AG09309 (cell line): Measurements from ENCODE around the gene HADHA.
A peak's percentile ranks its signal among the peaks of the same experiment; 100 is the strongest.

ENCODE experiments used
- DNase-seq: peaks from one replicate; pipeline ENCODE4 v3.0.0-alpha.2; 2010; ENCODE audit warnings: low read depth
- H3K4me3 ChIP-seq: 2 replicates; pipeline ENCODE4 v1.5.1; 2011; ENCODE audit warnings: mild to moderate bottlenecking, low read depth, low read length, moderate library complexity; ENCODE audit not compliant: control insufficient read depth
- CTCF ChIP-seq: IDR thresholded peaks from 2 replicates; pipeline ENCODE4 v1.5.1; 2011; ENCODE audit warnings: mild to moderate bottlenecking, low read depth, low read length, inconsistent platforms; ENCODE audit not compliant: insufficient read depth, control insufficient read depth; ENCODE audit errors: missing control alignments

The HADHA gene

GRCh38 chr2:26246818-26247217 lies 2.4 kb upstream of the HADHA start:
- peak; percentile 80 for DNase-seq
- no peak overlapping the region for H3K4me3 ChIP-seq
- no peak for TF ChIP-seq CTCF

- H3K4me3 ChIP-seq = peak overlapping the region; percentile 100
- no peak for TF ChIP-seq CTCF
- no peak for DNase-seq
Measured at GRCh38 chr2:26245810-26246209, 1.4 kb upstream of the HADHA start.

GRCh38 chr2:26245231-26245732 lies 850 bp upstream of the HADHA start:
- H3K4me3 ChIP-seq = peak overlapping the region; percentile 100
- no peak for TF ChIP-seq CTCF
- DNase-seq = no peak

GRCh38 chr2:26243470-26244308 lies 743 bp downstream of the HADHA start:
- H3K4me3 ChIP-seq = peak overlapping the region; percentile 100
- TF ChIP-seq CTCF = no peak
- no peak for DNase-seq

- TF ChIP-seq CTCF = no peak
- H3K4me3 ChIP-seq = no peak overlapping the region
- no peak for DNase-seq
Measured at GRCh38 chr2:26241928-26242436, 2.5 kb downstream of the HADHA start.

GRCh38 chr2:26238311-26238958 lies 6.0 kb downstream of the HADHA start:
- H3K4me3 ChIP-seq = no peak overlapping the region
- DNase-seq = no peak
- no peak for TF ChIP-seq CTCF
